Activated naive CD8-positive, alpha-beta T cell treated with anti-CD3 and anti-CD28 coated beads, Interleukin-2, amount 50 U/mL, for 16 hours (primary cell): ENCODE results near the gene ERMN.
"Not testable (repeated sequence)": the region's sequence is repeated elsewhere in the genome, so short reads cannot be mapped to it uniquely, and the experiment has no call there.

Experiments used
- DNase-seq: peaks from one replicate; pipeline ENCODE4 v3.0.0-alpha.2; 2020; ENCODE audit warnings: low read depth, low spot score

ERMN gene

DNA sequence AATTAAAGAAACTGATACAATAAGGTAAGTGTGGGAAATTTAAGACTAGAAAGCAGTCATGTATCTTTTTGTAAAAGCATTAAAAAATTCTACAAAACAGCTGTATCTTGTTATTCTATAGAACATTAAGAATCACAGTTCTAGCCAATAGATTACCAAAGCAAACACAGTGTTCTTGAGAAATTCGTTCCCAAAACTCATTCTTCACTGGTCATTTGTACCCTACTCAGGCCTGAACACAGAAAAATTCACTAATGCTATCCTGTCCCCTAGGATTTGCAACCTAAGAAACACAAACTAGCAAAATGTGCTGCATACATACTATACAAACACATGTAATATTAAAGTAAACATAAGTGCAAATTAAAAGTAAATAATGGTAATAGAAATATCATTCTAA lies 29.1 kb downstream of the ERMN start:
- no peak for DNase-seq

DNA sequence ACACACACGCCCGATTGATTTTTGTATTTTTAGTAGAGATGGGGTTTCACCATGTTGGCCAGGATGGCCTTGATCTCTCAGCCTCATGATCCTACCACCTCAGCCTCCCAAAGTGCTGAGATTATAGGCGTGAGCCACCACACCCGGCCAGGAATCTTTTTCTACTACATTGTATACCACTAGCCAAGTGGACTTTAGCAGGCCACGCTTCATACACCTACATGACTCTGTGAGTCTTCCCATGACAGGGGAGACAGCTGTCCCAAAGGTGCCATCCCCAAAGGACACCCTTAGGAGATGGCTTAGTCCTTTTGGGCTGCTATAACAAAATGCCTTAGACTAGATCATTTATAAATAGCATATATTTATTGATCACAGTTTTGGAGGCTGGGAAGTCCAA lies 32.8 kb downstream of the ERMN start:
- no peak for DNase-seq

DNA sequence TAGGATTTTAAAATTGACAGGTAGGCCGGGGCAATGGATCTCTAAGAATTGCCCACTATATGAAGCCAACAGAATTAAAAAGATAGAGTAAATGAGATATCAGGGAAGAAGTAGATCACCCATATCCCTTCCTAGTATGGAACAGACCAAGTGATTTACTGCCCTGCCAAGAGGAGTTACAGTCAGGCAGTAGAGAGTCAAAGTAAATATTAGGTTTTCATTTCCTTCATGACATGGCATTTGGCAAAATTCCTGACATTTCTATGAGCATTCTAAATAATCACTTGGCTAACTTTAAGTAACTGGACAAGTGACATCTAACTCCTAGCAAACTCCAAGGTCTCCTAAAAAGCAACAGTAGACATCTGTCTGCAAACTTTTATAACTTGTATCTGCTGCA lies 34.6 kb downstream of the ERMN start:
- DNase-seq = no peak

DNA sequence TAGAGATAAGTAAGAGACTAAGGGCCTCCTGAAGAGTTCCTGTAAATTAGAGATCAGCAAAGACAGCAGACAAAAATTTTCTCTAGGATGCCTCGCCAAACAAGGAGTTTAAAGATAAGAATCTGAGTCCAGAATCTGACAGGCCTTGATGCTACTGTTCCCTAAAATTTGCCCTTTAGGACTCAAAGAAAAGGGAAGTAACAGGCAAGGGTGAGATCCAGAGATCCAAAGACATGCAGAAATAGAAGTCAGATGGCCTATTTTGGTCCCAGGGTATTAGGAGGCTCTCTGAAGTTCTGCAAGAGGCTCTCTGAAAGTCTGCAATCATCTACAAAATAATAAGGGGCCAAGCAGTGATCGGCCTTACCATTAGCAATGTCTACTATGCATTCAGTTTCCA lies 35.1 kb downstream of the ERMN start:
- DNase-seq = no peak

DNA sequence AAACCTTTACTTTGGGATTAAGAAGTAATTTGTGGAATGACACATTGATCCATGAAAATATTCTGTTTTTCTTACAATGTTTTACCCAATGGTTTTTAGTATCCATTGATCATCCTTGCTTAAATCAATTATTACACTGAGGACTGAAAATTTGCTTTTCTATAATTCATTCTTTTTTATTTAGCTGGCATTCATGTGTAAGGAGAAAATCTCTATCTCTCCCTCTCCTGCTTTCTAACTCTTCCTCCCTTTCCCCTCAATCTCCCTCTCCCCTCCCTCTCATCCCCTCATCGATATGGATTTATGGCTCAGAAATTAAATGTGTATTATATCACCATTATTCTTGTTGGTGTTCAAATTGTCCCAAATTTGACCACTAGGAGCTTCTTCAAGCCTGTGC lies 38.5 kb downstream of the ERMN start:
- DNase-seq = no peak

DNA sequence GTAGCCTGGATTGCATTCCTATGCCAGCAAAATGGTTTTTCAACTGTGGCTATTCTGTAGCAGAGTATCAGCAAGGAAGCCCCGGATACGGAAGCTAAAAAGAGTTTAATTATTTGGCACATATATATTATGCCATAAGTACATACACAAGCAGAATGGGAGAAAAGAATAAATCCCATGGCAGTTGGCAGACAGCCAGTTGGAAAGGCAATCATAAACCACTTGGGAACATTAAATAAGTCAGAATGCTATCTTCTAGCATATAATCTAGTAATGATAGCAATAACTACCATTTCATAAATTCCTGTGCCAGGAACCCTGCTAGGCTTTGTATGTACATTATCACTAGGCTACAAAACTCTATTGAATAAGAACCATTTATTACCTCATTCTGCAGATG lies 42.2 kb downstream of the ERMN start:
- no peak for DNase-seq

DNA sequence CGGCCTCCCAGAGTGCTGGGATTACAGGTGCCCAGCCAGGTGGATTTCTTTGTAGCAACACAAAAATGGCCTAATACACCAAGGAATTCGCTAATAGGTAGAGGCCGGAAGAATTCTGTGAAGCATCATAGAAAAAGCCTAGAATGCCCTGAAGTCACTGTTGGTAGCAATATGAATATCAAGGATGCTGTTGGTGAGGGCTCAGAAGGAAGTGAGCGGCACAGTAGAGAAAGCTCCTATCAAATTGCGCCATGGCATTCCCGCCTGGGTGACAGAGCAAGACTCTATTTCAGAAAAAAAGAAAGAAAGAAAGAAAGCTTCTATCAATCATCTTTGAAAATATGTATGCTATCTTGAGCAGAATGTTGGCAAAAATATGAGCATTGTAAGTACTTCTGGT lies 44.3 kb downstream of the ERMN start:
- no peak for DNase-seq

DNA sequence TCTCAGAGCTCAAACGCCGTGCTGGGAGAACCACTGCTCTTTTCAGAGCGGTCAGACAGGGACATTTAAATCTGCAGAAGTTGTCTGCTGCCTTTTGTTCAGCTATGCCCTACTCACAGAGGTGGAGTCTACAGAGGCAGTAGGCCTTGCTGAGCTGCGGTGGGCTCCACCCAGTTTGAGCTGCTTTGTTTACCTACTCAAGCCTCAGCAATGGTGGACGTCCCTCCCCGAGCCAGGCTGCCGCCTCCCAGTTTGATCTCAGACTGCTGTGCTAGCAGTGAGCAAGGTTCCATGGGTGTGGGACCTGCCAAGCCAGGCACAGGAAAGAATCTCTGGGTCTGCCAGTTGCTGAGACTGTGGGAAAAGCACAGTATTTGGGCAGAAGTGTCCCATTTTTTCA lies 46.3 kb downstream of the ERMN start:
- DNase-seq = not testable (repeated sequence)

DNA sequence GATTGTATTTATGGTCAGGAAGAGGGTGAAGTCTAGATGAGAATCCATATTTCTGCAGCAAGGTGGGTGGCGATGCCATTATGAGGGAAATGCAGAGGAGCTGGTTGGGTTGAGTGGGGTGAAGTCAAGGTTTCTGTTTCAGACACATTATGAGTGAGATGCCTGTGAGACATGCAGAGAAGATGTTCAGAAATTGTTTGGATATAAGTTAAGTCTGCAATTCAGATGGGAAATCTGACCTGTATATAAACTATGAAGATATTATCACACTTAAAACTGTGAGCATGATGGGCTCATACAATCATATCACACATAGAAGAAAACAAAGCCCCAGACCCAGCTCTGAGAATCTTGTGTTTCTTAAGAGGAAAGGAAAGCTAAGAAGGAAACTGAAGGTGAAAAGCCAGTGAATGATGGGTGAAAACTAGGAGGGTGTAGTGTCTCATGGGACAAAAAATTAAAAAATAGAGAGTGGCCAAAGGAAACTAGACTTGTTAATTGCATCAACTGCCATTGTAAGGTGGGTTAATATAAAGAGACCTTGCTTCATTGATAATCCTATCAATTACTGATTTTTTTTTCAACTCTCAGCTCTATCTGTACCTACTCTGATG lies 53.9 kb downstream of the ERMN start:
- no peak for DNase-seq

DNA sequence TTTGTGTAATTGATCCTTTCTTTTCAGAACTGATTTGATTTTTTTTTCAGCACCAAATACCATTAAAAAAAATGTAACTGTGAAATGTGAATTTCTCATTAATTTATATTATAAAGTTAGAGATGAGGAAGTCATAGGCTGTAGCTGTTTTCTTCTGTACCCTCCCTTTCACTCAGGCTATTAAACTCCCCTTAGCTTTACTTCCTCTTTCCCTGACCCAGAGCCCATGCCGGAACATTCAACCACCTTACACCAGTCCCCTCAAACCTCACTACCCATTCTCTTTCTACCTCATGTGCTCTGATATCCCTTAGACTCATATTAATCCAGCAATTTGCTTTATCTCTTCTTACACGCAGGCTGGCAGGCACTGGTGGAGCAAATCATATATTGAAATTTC lies 55.7 kb downstream of the ERMN start:
- DNase-seq = no peak

DNA sequence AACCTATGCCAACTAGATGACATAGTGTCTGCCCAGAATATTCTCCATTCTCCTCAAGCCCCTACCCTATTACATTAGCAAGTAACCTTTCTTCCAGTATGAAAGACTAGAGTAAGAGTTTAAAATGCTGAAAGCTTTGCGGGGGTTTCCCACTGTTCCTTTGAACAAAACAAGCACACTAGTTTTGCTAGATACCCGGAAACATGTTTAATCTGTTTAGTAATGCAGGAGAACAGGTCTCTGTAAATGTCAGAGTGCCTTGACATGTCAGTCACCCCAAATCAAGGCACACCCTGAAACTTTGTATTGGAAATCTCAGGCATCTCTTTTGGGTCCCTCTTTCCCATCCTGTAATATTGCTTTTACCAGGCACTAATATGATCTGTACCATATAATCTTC lies 56.6 kb downstream of the ERMN start:
- no peak for DNase-seq
